ENCODE data around the gene COL19A1. TPM values are rescaled to one million over a fixed set of nuclear protein-coding genes. Genes with fewer than 3 reads are reported as not detected.

The COL19A1 gene
- total and polyA plus RNA-seq, 2 experiments from 2014 or later = not detected

GRCh38 chr6:69835414-69836179 lies 30.8 kb upstream of the COL19A1 start:
- no peaks in the 10 kb centered on the region; the same call in 2 of the 3 replicates for H3K4me1 Mint-ChIP-seq
- no peak overlapping the region for H2AFZ ChIP-seq

More at GRCh38 chr6:69835414-69836179, 30.8 kb upstream of the COL19A1 start:
- H3K36me3 ChIP-seq (ENCODE audit: insufficient read depth) = no peaks in the 10 kb centered on the region
- ATAC-seq (peak; percentile 31; the same call in 2 of the 3 replicates), DNase-seq (ENCODE audit: low spot score) (peak; percentile 80)
- H3K27me3 ChIP-seq (ENCODE audit: insufficient read depth) = no peaks in the 10 kb centered on the region
- no peaks in the 10 kb centered on the region for H3F3A ChIP-seq (replicated peaks; ENCODE audit: low read depth)
- H3K79me2 ChIP-seq (replicated peaks; ENCODE audit: insufficient read depth) = no peaks in the 10 kb centered on the region
- H3K27ac ChIP-seq (ENCODE audit: low read depth) = no peak overlapping the region
- no peak for TF ChIP-seq EZH2 (IDR thresholded peaks at IDR 0.05; ENCODE audit: low read depth, unreplicated experiment)
- TF ChIP-seq ETS1 (IDR thresholded peaks at IDR 0.05) = no peak
- TF ChIP-seq EZH2phosphoT487 (IDR thresholded peaks at IDR 0.05; ENCODE audit: unreplicated experiment) = no peak
- TF ChIP-seq ZNF462 (CRISPR knock-in tag; IDR thresholded peaks at IDR 0.05) = no peak
- peak; percentile 73 to 84 for TF ChIP-seq CTCF (conservative IDR thresholded peaks at IDR 0.05; ENCODE audit: low read depth in 2 of 2)
- H3K4me3 Mint-ChIP-seq = no peak overlapping the region
- no peak overlapping the region for H3K4me3 ChIP-seq
- no peaks in the 10 kb centered on the region for H3K9me3 Mint-ChIP-seq
- H3K27me3 Mint-ChIP-seq (ENCODE audit: insufficient read depth, low read depth, poor library complexity) = no peaks in the 10 kb centered on the region
- H3K9me2 ChIP-seq (ENCODE audit: insufficient read depth) = no peaks in the 10 kb centered on the region
- H3K4me2 ChIP-seq = no peak overlapping the region
- no peaks in the 10 kb centered on the region for H4K20me1 ChIP-seq (replicated peaks; ENCODE audit: insufficient read depth)
- no peaks in the 10 kb centered on the region for H3K36me3 Mint-ChIP-seq (ENCODE audit: low read depth)
- no peak overlapping the region for H3K27ac Mint-ChIP-seq
- H3K4me1 ChIP-seq (ENCODE audit: insufficient read depth) = no peaks in the 10 kb centered on the region

Data from GM23338 (cell line).